ENCODE data around the gene CARD19. TPM values are rescaled to one million over a fixed set of nuclear protein-coding genes. Genes with fewer than 3 reads are reported as not detected.
A peak's percentile ranks its signal among the peaks of the same experiment; 100 is the strongest.

CARD19 gene
- total and polyA plus RNA-seq, 4 donors = 31.1 to 70.7 (median 48.5) TPM

DNA sequence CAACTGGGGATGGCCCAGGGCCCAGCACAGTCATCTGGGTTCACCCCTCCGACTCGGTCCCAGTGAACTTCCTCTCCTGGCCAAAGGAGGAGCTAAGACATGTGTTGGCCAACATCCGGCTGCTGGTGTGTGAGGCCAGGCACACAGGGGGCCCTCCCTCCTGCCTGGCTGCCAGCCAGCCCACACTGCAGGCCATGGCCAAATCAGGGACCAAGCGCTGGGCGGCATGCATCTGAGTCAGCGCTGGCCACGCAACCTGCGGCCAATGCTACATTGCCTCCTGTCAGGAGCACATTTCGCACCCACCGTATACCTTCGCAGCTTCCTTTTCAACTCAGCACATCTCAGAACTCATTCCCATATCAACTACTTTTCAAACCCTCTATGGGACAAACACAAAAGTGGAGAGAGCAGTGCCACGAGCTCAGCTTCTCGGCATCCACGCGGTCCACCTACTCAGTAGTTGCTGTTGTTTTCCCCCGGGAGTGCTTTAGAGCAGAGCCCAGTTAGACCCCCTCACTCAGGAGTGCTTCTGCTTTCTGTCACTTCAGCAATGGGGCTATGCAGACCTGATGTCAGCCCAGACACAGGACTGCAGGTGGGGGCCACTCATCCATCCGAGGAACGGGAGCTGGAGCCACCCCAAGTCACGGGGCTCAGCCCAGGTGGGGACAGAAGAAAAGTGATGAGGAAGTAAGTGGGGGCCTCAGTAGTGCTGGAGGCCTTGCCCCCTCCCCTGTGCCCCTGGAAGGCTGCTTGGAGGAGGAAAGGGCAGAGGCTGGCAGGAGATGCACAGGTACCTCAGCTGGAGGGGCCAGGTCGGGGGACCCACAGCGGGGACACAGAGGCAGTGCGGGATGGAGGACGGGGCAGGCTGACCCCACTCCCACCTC lies 24.2 kb downstream of the CARD19 start:
- DNase-seq = peak; percentile 72 to 83 (median 74)
- H3K4me1 ChIP-seq (ENCODE audit: control insufficient read depth in 5 of 5, insufficient read depth in 5 of 5, low read length in 5 of 5) = peaks cover 0 to 18% (median 9%) of the 10 kb centered on the region in 5 donors
- TF ChIP-seq, protein P1, sequence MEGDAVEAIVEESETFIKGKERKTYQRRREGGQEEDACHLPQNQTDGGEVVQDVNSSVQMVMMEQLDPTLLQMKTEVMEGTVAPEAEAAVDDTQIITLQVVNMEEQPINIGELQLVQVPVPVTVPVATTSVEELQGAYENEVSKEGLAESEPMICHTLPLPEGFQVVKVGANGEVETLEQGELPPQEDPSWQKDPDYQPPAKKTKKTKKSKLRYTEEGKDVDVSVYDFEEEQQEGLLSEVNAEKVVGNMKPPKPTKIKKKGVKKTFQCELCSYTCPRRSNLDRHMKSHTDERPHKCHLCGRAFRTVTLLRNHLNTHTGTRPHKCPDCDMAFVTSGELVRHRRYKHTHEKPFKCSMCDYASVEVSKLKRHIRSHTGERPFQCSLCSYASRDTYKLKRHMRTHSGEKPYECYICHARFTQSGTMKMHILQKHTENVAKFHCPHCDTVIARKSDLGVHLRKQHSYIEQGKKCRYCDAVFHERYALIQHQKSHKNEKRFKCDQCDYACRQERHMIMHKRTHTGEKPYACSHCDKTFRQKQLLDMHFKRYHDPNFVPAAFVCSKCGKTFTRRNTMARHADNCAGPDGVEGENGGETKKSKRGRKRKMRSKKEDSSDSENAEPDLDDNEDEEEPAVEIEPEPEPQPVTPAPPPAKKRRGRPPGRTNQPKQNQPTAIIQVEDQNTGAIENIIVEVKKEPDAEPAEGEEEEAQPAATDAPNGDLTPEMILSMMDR (IDR thresholded peaks at IDR 0.05; ENCODE audit: control extremely low read depth, extremely low read depth) = peak; percentile 6
- peaks cover 0 to 25% (median 0%) of the 10 kb centered on the region in 4 donors for H3K36me3 ChIP-seq (ENCODE audit: control insufficient read depth in 4 of 4, insufficient read depth in 4 of 4, low read length in 4 of 4)
- H3K4me3 ChIP-seq = no peak overlapping the region
- peak; percentile 89 for ATAC-seq (ENCODE audit: insufficient read depth, low FRiP score)
- 26 to 35% methylated on average over 23 of the region's 23 CpGs for WGBS, 2 donors
- H3K27me3 ChIP-seq (ENCODE audit: control insufficient read depth in 3 of 3, insufficient read depth in 3 of 3, low read length in 2 of 3) = no peaks in the 10 kb centered on the region
- H3K27ac ChIP-seq (ENCODE audit: low read depth in 1 of 2, low read length in 1 of 2) = peak overlapping the region in 1 of 2 donors; percentile 74
- H3K9me3 ChIP-seq (ENCODE audit: control insufficient read depth in 4 of 4, insufficient read depth in 3 of 4, low read length in 3 of 4) = no peaks in the 10 kb centered on the region
- H3K9ac ChIP-seq (ENCODE audit: insufficient read depth in 1 of 2, low read length in 2 of 2) = no peak overlapping the region

DNA sequence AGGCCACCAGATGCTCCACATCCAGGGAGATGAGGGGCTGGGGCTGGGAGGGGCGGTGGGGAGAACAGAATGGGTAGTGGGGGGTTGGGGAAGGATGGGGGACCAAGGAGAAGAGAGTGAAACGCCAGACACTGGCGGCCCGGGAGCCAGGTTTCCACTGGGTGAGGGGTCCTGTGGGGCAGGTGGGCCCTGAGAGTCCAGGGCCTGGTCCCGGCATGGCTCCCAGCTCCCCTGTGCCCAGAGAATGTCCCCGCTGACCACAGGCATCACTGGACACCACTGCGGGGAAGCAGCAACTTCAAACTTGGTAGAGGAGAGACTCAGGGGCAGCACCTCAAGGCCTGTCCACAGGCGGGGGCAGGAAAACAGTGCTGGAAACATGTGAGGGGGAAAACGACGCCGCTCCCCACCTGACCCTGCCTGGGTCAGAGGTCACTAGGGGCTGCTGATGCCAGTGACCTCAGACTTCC lies 24.9 kb downstream of the CARD19 start:
- Histone ChIP-seq H3K4me1 (ENCODE audit: control insufficient read depth in 5 of 5, insufficient read depth in 5 of 5, low read length in 5 of 5) (peaks cover 0 to 18% (median 9%) of the 10 kb centered on the region in 5 donors), H3K4me3 (no peak overlapping the region), H3K27me3 (ENCODE audit: control insufficient read depth in 3 of 3, insufficient read depth in 3 of 3, low read length in 2 of 3) (no peaks in the 10 kb centered on the region), H3K27ac (ENCODE audit: low read depth in 1 of 2, low read length in 1 of 2) (peak overlapping the region in 1 of 2 donors; percentile 74), H3K36me3 (ENCODE audit: control insufficient read depth in 4 of 4, insufficient read depth in 4 of 4, low read length in 4 of 4) (peaks cover 0 to 28% (median 0%) of the 10 kb centered on the region in 4 donors), H3K9ac (ENCODE audit: insufficient read depth in 1 of 2, low read length in 2 of 2) (no peak overlapping the region), H3K9me3 (ENCODE audit: control insufficient read depth in 4 of 4, insufficient read depth in 3 of 4, low read length in 3 of 4) (no peaks in the 10 kb centered on the region)
- TF ChIP-seq, protein P1 (IDR thresholded peaks at IDR 0.05; ENCODE audit: control extremely low read depth, extremely low read depth) = no peak
- WGBS, 2 donors = 93 to 95% methylated on average over 11 of the region's 11 CpGs
- DNase-seq (peak in 1 of 3 donors; percentile 9), ATAC-seq (ENCODE audit: insufficient read depth, low FRiP score) (no peak)

DNA sequence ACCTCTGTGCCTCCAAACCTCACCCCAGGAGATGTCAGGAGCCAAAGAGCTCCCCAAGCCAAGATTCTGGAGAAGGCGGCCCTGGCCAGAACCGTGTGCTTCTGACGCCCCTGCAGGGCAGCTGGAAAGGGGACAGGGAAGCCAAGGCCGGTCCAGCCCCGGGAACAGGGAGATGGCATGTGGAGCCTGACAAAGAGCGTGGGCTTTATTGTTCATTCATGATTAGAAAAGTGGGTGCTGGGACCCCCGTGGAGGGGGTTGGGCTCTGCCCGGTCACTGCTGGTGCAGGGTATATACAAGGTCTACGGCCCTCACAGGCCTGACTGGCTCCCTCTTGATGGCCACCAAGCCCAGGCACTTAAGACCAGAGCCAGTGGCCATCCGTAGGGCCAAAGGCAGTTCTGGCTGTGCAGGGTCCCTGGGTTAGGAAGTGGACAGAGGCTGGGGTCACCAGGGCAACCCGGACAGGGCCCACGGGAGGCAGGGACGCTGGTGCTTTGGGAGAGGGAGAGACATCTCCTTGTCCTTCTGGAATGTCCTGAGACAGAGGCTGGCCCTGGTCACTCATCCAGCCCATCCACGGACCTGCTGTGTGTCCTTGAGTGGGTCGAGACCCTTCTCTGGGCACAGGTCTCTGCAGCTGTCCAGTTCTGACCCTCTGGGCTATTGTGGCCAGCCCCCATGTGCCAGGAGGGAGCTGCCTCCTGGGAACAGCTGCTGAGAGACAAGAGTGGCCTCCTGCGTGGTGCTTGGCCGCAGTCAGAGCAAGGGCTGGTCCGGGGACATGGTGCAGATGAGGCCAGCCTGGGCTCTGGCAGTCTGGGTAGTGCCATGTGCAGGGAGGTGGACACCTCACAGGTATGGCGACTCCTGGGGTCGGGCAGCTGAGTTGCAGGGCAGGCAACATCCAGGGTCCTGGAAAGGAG lies 25.6 kb downstream of the CARD19 start:
- H3K4me3 ChIP-seq = no peak overlapping the region
- no peak for ATAC-seq (ENCODE audit: insufficient read depth, low FRiP score)
- DNase-seq = peak in 1 of 3 donors; percentile 12
- no peaks in the 10 kb centered on the region for H3K9me3 ChIP-seq (ENCODE audit: control insufficient read depth in 4 of 4, insufficient read depth in 3 of 4, low read length in 3 of 4)
- H3K4me1 ChIP-seq (ENCODE audit: control insufficient read depth in 5 of 5, insufficient read depth in 5 of 5, low read length in 5 of 5) = peaks cover 0 to 16% (median 10%) of the 10 kb centered on the region in 5 donors
- no peak overlapping the region for H3K9ac ChIP-seq (ENCODE audit: insufficient read depth in 1 of 2, low read length in 2 of 2)
- TF ChIP-seq, protein P1 (IDR thresholded peaks at IDR 0.05; ENCODE audit: control extremely low read depth, extremely low read depth) = no peak
- no peak overlapping the region for H3K27ac ChIP-seq (ENCODE audit: low read depth in 1 of 2, low read length in 1 of 2)
- no peaks in the 10 kb centered on the region for H3K27me3 ChIP-seq (ENCODE audit: control insufficient read depth in 3 of 3, insufficient read depth in 3 of 3, low read length in 2 of 3)
- WGBS, 2 donors = 91 to 93% methylated on average over 19 to 20 of the region's 20 CpGs
- peaks cover 0 to 28% (median 0%) of the 10 kb centered on the region in 4 donors for H3K36me3 ChIP-seq (ENCODE audit: control insufficient read depth in 4 of 4, insufficient read depth in 4 of 4, low read length in 4 of 4)

All from lung (tissue), 12 donors.